ENCODE data around the gene ABCB10.

GRCh38 chr1:229553621-229554130, 4.8 kb downstream of the ABCB10 start:
- no peak for TF ChIP-seq SP1 (IDR thresholded peaks at IDR 0.05)
- TF ChIP-seq BHLHE40 (IDR thresholded peaks at IDR 0.05; ENCODE audit: borderline replicate concordance) = no peak
- TF ChIP-seq ARNT (IDR thresholded peaks at IDR 0.05) = no peak
- TF ChIP-seq FOXK2 (IDR thresholded peaks at IDR 0.05) = no peak
- TF ChIP-seq L3MBTL2 (conservative IDR thresholded peaks at IDR 0.05) = no peak
- no peak for TF ChIP-seq FOXA1 (IDR thresholded peaks at IDR 0.05)
- no peak for TF ChIP-seq ELF4 (IDR thresholded peaks at IDR 0.05)
- TF ChIP-seq ZNF384 (IDR thresholded peaks at IDR 0.05) = no peak
- TF ChIP-seq SUZ12 (IDR thresholded peaks at IDR 0.05) = no peak
- no peak for TF ChIP-seq FOXM1 (IDR thresholded peaks at IDR 0.05; ENCODE audit: borderline replicate concordance)
- TF ChIP-seq TARDBP (IDR thresholded peaks at IDR 0.05) = no peak
